ENCODE results near the gene CCDC159. TPM values are rescaled to one million over a fixed set of nuclear protein-coding genes. Genes with fewer than 3 reads are reported as not detected.

CCDC159 gene
- polyA plus RNA-seq, 4 donors = 24.1 to 70.4 (median 50.3) TPM

- Histone ChIP-seq H3K4me1 (ENCODE audit: control insufficient read depth in 3 of 3, insufficient read depth in 2 of 3, low read depth in 1 of 3, low read length in 2 of 3) (peaks cover 0 to 21% (median 0%) of the 10 kb centered on the region in 3 donors), H3K9me3 (ENCODE audit: control insufficient read depth in 2 of 2, insufficient read depth in 1 of 2, low read depth in 1 of 2, low read length in 1 of 2) (no peaks in the 10 kb centered on the region), H3K4me3 (ENCODE audit: low read depth in 1 of 3, low read length in 3 of 3) (no peak overlapping the region), H3K27me3 (ENCODE audit: control insufficient read depth in 3 of 3, insufficient read depth in 3 of 3, low read length in 3 of 3) (peaks cover 0 to 3% (median 0%) of the 10 kb centered on the region in 3 donors), H3K36me3 (ENCODE audit: control insufficient read depth in 3 of 3, insufficient read depth in 2 of 3, low read depth in 1 of 3, low read length in 3 of 3) (peaks cover 0 to 54% (median 4%) of the 10 kb centered on the region in 3 donors), H3K27ac (ENCODE audit: low read depth in 1 of 3, low read length in 2 of 3) (no peak overlapping the region)
- 76 to 87% (median 85%) methylated on average over 7 of the region's 7 CpGs for WGBS, 3 donors
- DNase-seq = no peak
- no peak for FAIRE-seq
These were observed 19.3 kb downstream of the CCDC159 start for GRCh38 chr19:11365557-11366117.

- peaks cover 0 to 2% (median 0%) of the 10 kb centered on the region in 3 donors for H3K4me1 ChIP-seq (ENCODE audit: control insufficient read depth in 3 of 3, insufficient read depth in 2 of 3, low read depth in 1 of 3, low read length in 2 of 3)
- no peak overlapping the region for H3K27ac ChIP-seq (ENCODE audit: low read depth in 1 of 3, low read length in 2 of 3)
- WGBS, 3 donors = 71 to 85% (median 74%) methylated on average over 2 of the region's 2 CpGs
- no peak overlapping the region for H3K4me3 ChIP-seq (ENCODE audit: low read depth in 1 of 3, low read length in 3 of 3)
- no peaks in the 10 kb centered on the region for H3K27me3 ChIP-seq (ENCODE audit: control insufficient read depth in 3 of 3, insufficient read depth in 3 of 3, low read length in 3 of 3)
- H3K36me3 ChIP-seq (ENCODE audit: control insufficient read depth in 3 of 3, insufficient read depth in 2 of 3, low read depth in 1 of 3, low read length in 3 of 3) = peaks cover 0 to 45% (median 4%) of the 10 kb centered on the region in 3 donors
- no peak for FAIRE-seq
- H3K9me3 ChIP-seq (ENCODE audit: control insufficient read depth in 2 of 2, insufficient read depth in 1 of 2, low read depth in 1 of 2, low read length in 1 of 2) = no peaks in the 10 kb centered on the region
- DNase-seq = no peak
These were observed 21.2 kb downstream of the CCDC159 start for GRCh38 chr19:11367528-11367927.

GRCh38 chr19:11370744-11371143, 24.4 kb downstream of the CCDC159 start:
- no peaks in the 10 kb centered on the region for H3K27me3 ChIP-seq (ENCODE audit: control insufficient read depth in 3 of 3, insufficient read depth in 3 of 3, low read length in 3 of 3)
- no peak for FAIRE-seq
- peaks cover 0 to 13% (median 4%) of the 10 kb centered on the region in 3 donors for H3K4me1 ChIP-seq (ENCODE audit: control insufficient read depth in 3 of 3, insufficient read depth in 2 of 3, low read depth in 1 of 3, low read length in 2 of 3)
- no peak overlapping the region for H3K4me3 ChIP-seq (ENCODE audit: low read depth in 1 of 3, low read length in 3 of 3)
- no peaks in the 10 kb centered on the region for H3K9me3 ChIP-seq (ENCODE audit: control insufficient read depth in 2 of 2, insufficient read depth in 1 of 2, low read depth in 1 of 2, low read length in 1 of 2)
- H3K36me3 ChIP-seq (ENCODE audit: control insufficient read depth in 3 of 3, insufficient read depth in 2 of 3, low read depth in 1 of 3, low read length in 3 of 3) = peaks cover 0 to 26% (median 4%) of the 10 kb centered on the region in 3 donors
- WGBS, 3 donors = 89 to 100% (median 98%) methylated on average over 2 of the region's 2 CpGs
- H3K27ac ChIP-seq (ENCODE audit: low read depth in 1 of 3, low read length in 2 of 3) = no peak overlapping the region
- no peak for DNase-seq

GRCh38 chr19:11373166-11373884, 27.0 kb downstream of the CCDC159 start:
- no peak overlapping the region for H3K4me3 ChIP-seq (ENCODE audit: low read depth in 1 of 3, low read length in 3 of 3)

GRCh38 chr19:11373885-11374432, 27.6 kb downstream of the CCDC159 start:
- FAIRE-seq (no peak), DNase-seq (no peak)
- H3K27ac ChIP-seq (ENCODE audit: low read depth in 1 of 3, low read length in 2 of 3) = peak overlapping the region in 2 of 3 donors; percentile 89 to 100
- peak overlapping the region in 2 of 3 donors; percentile 55 to 60 for H3K4me3 ChIP-seq (ENCODE audit: low read depth in 1 of 3, low read length in 3 of 3)
- peaks cover 0 to 16% (median 4%) of the 10 kb centered on the region in 3 donors for H3K4me1 ChIP-seq (ENCODE audit: control insufficient read depth in 3 of 3, insufficient read depth in 2 of 3, low read depth in 1 of 3, low read length in 2 of 3)
- H3K27me3 ChIP-seq (ENCODE audit: control insufficient read depth in 3 of 3, insufficient read depth in 3 of 3, low read length in 3 of 3) = no peaks in the 10 kb centered on the region
- H3K9me3 ChIP-seq (ENCODE audit: control insufficient read depth in 2 of 2, insufficient read depth in 1 of 2, low read depth in 1 of 2, low read length in 1 of 2) = no peaks in the 10 kb centered on the region
- peaks cover 0 to 27% (median 0%) of the 10 kb centered on the region in 3 donors for H3K36me3 ChIP-seq (ENCODE audit: control insufficient read depth in 3 of 3, insufficient read depth in 2 of 3, low read depth in 1 of 3, low read length in 3 of 3)
- 10 to 34% (median 16%) methylated on average over 11 of the region's 11 CpGs for WGBS, 3 donors

More at GRCh38 chr19:11373166-11373884, 27.0 kb downstream of the CCDC159 start:
- FAIRE-seq (no peak), DNase-seq (peak; percentile 63 to 71)
- Histone ChIP-seq H3K4me1 (ENCODE audit: control insufficient read depth in 3 of 3, insufficient read depth in 2 of 3, low read depth in 1 of 3, low read length in 2 of 3) (peaks cover 0 to 16% (median 4%) of the 10 kb centered on the region in 3 donors), H3K36me3 (ENCODE audit: control insufficient read depth in 3 of 3, insufficient read depth in 2 of 3, low read depth in 1 of 3, low read length in 3 of 3) (peaks cover 0 to 23% (median 0%) of the 10 kb centered on the region in 3 donors), H3K27me3 (ENCODE audit: control insufficient read depth in 3 of 3, insufficient read depth in 3 of 3, low read length in 3 of 3) (no peaks in the 10 kb centered on the region), H3K9me3 (ENCODE audit: control insufficient read depth in 2 of 2, insufficient read depth in 1 of 2, low read depth in 1 of 2, low read length in 1 of 2) (no peaks in the 10 kb centered on the region), H3K27ac (ENCODE audit: low read depth in 1 of 3, low read length in 2 of 3) (peak overlapping the region in 1 of 3 donors; percentile 89)
- 47 to 53% (median 50%) methylated on average over 10 of the region's 10 CpGs for WGBS, 3 donors

- peak; percentile 99 to 100 for DNase-seq
- FAIRE-seq = peak; percentile 82
- WGBS, 3 donors = 0 to 1% (median 0%) methylated on average over 43 to 44 of the region's 44 CpGs
- H3K27ac ChIP-seq (ENCODE audit: low read depth in 1 of 3, low read length in 2 of 3) = peak within 1 kb of the TSS; percentile 89 to 100 (median 90)
- no peaks in the 10 kb centered on the region for H3K27me3 ChIP-seq (ENCODE audit: control insufficient read depth in 3 of 3, insufficient read depth in 3 of 3, low read length in 3 of 3)
- H3K4me3 ChIP-seq (ENCODE audit: low read depth in 1 of 3, low read length in 3 of 3) = peak within 1 kb of the TSS; percentile 55 to 74 (median 60)
- peaks cover 0 to 16% (median 4%) of the 10 kb centered on the region in 3 donors for H3K4me1 ChIP-seq (ENCODE audit: control insufficient read depth in 3 of 3, insufficient read depth in 2 of 3, low read depth in 1 of 3, low read length in 2 of 3)
- peaks cover 0 to 22% (median 0%) of the 10 kb centered on the region in 3 donors for H3K36me3 ChIP-seq (ENCODE audit: control insufficient read depth in 3 of 3, insufficient read depth in 2 of 3, low read depth in 1 of 3, low read length in 3 of 3)
- no peaks in the 10 kb centered on the region for H3K9me3 ChIP-seq (ENCODE audit: control insufficient read depth in 2 of 2, insufficient read depth in 1 of 2, low read depth in 1 of 2, low read length in 1 of 2)
These were observed 28.3 kb downstream of the CCDC159 start, which contains the start of gene SWSAP1 for GRCh38 chr19:11374433-11375142. Gene SWSAP1 (plus strand): TSS chr19:11374666. CDS start chr19:11374681, 15 bp downstream.

GRCh38 chr19:11375143-11375948, 29.0 kb downstream of the CCDC159 start:
- FAIRE-seq = no peak
- Histone ChIP-seq H3K9me3 (ENCODE audit: control insufficient read depth in 2 of 2, insufficient read depth in 1 of 2, low read depth in 1 of 2, low read length in 1 of 2) (no peaks in the 10 kb centered on the region), H3K27me3 (ENCODE audit: control insufficient read depth in 3 of 3, insufficient read depth in 3 of 3, low read length in 3 of 3) (no peaks in the 10 kb centered on the region), H3K4me3 (ENCODE audit: low read depth in 1 of 3, low read length in 3 of 3) (peak overlapping the region; percentile 40 to 60 (median 44)), H3K4me1 (ENCODE audit: control insufficient read depth in 3 of 3, insufficient read depth in 2 of 3, low read depth in 1 of 3, low read length in 2 of 3) (peaks cover 0 to 16% (median 4%) of the 10 kb centered on the region in 3 donors), H3K27ac (ENCODE audit: low read depth in 1 of 3, low read length in 2 of 3) (peak overlapping the region; percentile 25 to 100 (median 89)), H3K36me3 (ENCODE audit: control insufficient read depth in 3 of 3, insufficient read depth in 2 of 3, low read depth in 1 of 3, low read length in 3 of 3) (peaks cover 0 to 27% (median 0%) of the 10 kb centered on the region in 3 donors)
- peak in 1 of 2 donors; percentile 55 for DNase-seq
- 8 to 14% (median 12%) methylated on average over 27 of the region's 27 CpGs for WGBS, 3 donors
